HG03439 (cell line): Measurements from ENCODE around the gene KRTAP5-6.

Experiments used
- ATAC-seq: cut with Tn5 transposase; IDR thresholded peaks from one replicate; pipeline ENCODE4 v1.9.1; 2021; ENCODE audit warnings: mild to moderate bottlenecking, moderate library complexity; ENCODE audit not compliant: unreplicated experiment

Gene KRTAP5-6, protein sequence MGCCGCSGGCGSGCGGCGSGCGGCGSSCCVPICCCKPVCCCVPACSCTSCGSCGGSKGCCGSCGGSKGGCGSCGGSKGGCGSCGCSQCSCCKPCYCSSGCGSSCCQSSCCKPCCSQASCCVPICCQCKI

DNA sequence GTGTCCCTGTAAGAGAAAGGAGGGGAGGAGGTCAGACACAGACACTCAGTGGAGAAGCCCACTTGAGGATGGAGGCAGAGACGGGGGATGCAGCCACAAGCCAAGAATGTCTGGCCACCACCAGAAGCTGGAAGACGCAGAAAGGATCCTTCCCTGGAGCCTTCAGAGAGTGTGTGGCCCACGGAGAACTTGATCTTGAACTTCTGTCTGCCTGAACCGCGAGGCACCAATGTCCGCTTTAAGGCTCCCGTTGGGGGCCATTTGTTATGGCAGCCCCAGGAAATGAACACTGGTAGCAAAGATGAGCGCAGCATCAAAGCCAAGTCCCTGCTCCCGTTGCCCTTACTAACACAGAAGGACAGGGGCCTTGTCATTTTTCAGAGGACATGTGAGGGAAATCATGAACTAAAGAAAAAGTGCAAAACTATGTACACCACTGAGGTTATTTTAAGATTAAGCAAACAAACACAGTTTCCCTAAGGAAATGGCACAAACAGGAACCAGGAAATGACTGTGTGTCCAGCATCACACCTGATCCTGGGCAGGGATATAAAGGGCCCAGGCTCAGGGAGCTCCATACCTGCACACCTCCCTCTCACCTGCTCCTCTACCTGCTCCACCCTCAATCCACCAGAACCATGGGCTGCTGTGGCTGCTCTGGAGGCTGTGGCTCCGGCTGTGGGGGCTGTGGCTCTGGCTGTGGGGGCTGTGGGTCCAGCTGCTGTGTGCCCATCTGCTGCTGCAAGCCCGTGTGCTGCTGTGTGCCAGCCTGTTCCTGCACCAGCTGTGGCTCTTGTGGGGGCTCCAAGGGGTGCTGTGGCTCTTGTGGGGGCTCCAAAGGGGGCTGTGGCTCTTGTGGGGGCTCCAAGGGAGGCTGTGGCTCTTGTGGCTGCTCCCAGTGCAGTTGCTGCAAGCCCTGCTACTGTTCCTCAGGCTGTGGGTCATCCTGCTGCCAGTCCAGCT lies at the start of gene KRTAP5-6:
KRTAP5-6 (plus strand) TSS at position 588 of the 963 bp plus-strand sequence; CDS start at position 639, 51 bp downstream.
- ATAC-seq, result no peak

DNA sequence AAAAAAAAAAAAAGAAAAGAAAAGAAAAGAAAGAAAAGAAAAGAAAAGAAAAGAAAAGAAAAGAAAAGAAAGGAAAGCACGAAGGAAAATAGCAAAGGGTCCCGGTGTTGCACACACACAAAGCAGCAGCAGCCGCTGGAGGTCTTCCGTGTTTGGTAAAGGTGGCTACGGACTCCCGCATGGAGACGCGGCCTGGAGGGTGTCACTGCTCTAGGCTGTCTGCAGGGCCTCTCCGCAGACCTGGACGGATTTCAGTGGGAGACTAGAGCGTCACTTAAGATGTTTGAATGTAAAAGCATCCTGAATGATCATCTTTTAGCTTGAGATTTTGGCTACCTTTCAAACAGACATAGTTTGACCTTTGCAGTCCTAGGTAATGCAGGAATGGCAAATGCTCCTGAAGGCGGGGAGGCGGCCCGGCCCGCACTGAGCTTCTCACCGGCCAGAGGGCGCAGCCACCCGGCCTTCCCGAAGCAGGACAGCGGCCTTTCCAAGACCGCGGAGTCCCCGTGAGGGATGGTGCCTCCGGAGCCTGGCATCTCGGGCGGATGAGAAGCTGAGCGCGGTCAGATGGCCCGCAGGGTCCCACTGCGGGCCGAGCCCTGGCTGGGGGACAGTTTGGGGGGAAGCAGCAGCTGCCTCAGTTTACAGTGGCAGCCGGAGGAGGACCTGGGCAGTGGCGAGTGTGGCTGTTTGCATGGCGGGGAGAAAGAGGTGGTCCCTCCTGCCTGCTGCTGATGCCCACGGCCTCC lies 48.9 kb upstream of the KRTAP5-6 start:
- ATAC-seq, result no peak

DNA sequence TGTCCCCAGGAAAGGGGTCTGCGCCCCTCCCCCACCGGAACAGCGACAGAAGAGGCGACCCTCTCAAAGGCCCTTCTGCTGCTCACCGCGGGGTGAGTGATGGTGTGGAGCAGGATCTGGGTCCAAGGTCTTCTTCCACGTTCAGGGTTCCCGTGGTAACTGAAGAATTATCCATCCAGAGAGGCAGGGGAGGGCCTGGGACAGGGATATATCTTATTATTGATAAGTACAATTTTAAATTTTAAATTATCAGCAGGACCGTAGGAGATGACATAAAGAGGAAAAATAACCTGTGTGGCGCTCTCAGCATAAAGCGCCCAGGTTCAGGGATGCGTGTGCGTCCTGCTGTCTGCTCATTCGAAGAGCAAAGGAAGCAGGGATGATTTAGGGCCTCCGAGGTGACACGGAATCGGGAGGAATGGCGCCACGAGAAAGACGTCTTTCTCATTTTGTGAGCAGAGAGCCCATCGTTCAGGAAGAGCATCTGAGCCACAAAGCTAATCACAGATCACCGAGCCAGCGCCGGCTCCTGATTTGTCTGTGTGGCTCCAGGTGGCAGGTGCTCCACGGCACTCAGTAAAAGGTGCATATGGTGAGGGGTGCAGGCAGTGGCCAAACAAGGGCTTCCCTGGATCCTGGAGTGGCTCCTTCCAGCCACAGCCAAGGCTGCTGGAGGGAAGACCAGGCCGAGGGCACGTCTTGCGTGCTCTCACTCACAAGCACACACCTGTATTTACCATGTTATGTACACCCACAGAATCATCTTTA lies 48.2 kb upstream of the KRTAP5-6 start:
- no peak for ATAC-seq

DNA sequence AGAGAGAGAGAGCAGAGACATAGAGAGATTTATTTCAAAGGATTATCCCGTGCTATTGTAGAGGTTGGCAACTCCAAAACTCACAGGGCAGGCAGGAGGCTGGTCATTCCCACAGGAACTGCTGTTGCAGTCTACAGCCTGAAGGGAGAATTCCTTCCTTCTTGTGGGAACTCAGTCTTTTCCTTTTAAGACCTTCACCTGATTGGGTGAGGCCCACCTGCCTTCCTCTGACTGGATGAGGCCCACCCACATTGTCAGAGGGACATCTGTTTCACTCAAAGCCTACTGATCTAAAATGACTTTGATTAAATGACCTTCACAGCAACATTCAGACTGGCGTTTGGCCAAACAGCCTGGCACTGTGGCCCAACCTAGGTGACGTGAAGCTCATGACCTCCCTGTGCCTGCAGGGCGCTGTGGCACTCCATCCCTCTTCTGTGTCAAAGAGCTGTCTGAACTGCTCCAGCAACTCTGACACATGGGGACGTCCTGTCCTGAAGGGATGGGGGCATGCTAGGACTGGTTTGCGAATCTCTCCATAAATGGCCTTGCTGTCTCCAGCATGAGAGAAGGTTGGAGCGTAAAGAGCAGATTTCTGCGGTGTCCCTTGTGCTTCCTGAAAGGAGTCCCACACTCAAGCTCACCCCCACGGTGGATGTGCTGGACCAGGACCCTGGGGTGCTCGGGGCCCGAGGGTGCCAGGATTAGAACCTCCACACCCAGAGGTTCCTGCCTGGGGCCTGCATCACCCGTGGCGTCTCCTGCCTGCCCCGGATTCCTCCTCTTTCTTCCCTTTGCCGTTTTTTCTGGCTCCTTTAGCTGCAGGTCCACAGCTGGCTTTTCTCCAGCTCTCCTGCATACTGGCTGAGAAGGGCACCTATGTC lies 46.7 kb upstream of the KRTAP5-6 start:
- no peak for ATAC-seq

DNA sequence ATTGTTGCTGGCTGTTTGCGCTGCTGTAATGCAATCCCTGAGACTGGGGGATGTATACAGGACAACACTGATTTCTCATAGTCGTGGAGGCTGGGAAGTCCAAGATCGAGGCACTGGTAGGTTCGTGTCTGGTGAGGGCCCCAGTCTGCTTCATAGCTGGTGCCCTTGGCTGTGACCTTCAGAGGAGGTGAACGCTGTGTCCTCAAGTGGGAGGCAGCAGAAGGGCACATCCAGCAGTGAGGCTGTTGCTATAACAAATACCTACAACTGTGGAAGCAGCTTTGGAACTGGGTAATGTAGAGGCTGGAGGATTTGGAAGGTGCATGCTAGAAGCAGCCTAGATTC lies 46.1 kb upstream of the KRTAP5-6 start:
- ATAC-seq, result no peak

- no peak for ATAC-seq
These were observed 45.5 kb upstream of the KRTAP5-6 start for GRCh38 chr11:1651411-1651980.

DNA sequence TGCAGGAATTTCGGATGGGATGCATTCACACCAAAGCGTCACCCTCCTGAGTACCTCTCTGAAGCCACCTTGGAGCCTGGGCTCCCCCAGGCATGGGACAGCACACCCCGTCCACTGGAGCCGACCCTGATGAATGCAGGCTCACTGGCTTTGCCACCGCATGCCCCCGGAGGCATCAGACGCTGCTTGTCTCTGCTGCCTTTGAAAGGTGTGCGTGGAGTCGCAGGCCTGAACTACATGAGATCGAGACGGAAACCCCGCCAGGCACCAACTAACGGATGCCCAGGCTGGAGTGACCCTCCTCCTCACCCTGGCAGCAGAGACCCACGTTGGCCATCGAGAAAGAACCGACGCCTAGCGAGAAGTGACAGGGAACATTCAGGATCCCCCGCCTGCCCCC lies 45.0 kb upstream of the KRTAP5-6 start:
- ATAC-seq, result no peak

- ATAC-seq, result no peak
These were observed 44.6 kb upstream of the KRTAP5-6 start for GRCh38 chr11:1652442-1652770.

DNA sequence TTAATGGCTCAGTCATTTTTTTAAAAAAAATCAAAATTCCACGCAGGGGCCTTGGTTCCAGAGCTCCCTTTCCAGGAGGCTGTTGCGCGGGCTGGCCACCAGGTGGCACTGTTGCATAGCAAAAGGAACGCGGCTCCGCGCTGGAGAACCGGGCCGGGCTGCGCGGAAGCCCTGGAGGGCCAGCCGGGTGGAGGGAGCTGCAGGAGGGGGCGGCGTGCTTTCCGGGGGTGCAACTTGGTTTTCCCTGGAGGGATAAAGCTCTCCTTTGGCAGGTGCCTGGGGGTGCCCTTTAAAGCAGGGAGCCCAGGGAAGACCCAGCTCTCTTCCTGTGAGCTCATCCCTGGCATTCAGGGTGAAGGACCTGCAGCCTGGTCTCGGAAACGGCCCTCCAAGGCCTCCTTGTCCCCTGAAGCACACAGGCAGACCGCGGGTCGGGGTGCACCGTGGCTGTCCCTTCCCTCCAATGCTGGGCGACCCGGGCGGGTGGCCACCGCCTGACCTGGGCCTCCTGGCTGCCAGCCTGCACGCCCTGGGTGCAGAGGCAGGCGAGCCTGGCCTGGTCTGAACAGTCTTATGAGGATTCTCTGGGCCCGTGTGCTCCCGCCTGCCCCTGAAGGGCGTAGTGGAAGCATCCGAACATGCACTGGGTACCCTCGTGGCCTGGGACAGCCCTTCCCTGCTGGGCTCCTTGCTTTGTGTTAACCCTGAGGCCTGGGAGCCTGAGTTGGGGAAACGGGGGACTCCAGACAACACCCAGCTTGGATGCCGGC lies 44.0 kb upstream of the KRTAP5-6 start:
- no peak for ATAC-seq

- no peak for ATAC-seq
These were observed 43.2 kb upstream of the KRTAP5-6 start for GRCh38 chr11:1653541-1654387.

DNA sequence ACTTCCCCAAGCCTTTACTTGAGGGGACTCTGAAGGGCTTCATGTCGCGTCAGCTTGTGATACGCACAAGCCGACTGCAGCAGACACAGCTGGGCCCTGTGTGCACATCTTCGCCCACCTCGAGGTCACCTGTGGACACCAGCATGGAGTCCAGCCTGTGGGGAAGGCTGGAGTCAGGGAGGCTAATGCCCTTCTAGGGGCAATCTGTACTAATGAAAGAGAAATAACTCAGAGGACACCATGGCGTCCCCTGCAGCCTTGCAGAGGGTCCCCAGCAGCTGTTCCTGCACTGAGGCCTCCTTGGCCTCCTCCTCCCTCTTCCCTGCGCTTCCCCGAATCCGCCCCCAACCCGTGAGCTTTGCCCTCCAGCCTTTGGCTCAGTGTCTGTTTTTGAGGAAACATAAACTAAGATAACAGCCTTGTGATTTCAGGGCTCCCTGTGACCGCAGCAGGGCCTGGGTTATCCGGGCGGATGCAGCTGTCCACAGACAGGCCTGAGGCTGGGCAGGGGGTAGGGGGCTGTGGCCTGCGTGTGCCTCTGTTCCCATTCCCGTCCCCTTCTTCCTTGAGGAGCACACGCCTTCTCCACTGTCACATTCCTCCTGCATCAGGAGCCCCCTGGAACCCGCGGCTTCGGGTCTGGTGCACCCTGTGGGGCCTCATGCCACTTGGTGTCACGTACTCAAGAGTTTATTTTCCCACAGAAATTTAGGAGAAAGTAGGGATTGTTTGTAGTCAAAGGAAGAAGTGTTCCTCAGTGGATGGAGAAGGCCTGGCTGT lies 42.4 kb upstream of the KRTAP5-6 start:
- no peak for ATAC-seq

DNA sequence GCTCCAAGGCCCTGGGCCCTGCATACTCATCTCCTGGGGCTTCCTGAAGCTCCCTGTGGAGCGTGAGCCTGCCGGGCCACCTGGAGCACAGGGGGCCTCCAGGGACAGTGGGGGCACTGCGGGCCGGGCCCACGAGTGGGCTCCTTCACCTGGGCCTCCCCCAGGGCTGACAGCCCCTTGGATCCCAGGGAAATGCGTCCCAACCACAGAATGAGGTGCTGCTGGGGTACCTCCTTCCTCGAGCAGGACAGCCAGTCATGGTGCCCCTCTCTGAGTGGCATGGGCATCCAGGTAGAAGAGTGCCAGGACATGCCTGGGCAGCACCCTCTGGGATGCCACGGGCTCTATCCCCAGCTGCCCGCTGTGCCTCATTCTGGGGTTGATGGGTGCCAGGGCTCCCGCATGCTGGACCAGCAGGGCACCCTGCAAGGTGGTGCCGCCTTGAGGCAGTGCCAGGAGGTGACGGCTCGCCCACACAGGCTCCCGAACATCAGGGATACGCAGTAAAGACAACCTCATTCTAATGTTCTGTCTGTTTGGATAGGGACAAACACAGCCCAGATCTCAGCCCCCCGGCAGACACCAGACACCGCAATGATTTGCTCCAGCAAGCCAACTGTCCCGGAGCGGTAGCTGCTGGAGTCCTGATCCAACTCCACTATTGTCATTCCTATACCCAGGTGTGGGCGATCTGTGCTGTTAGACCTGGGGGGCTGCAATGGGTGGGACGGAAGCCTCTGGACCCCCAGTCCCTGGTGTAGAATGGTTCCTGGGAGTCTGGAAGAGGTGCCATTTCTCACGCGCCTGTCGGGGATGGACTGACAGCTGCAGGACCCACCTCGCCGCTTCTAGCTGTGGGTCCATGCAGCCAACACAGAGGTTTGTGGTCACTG lies 41.6 kb upstream of the KRTAP5-6 start:
- ATAC-seq, result no peak

GRCh38 chr11:1656061-1656441 lies 40.9 kb upstream of the KRTAP5-6 start:
- no peak for ATAC-seq

DNA sequence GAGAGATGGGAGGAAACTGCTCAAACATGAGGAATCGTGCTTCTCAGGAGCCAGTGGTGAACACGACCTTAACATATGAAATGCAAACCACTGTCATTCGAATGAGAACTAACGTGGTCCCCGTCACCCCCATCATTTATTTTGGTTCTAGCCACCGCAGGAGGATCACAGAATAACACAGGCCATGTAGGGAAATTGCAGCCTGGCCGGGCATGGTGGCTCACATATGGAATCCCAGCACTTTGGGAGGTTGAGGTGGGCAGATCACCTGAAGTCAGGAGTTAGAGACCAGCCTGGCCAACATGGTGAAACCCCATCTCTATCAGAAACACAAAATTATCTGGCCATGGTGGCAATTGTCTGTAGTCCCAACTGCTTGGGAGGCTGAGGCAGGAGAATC lies 40.3 kb upstream of the KRTAP5-6 start:
- no peak for ATAC-seq

DNA sequence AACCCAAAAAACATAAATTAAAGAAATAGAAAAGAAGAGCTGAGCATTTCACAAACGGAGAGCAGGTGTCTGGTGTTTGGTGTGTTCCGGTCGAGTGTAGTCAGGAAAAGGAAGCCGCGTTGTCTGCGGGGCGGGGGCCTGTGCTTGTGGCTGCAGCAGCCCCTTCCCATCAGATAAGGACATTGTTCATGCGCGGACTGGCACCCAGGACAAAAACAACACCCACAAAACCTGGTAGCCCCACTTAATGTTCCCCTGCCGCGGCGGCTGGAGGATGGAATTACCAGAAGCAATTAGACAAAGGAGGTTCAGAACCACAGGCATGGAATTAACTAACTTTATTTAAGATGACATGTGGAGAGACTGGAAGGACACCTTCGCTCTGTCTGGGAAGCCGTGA lies 37.5 kb upstream of the KRTAP5-6 start:
- ATAC-seq, result no peak

- ATAC-seq, result no peak
These were observed 36.7 kb upstream of the KRTAP5-6 start for GRCh38 chr11:1660111-1660867.
